ENCODE measurements around the gene PLK5.

The PLK5 gene

DNA sequence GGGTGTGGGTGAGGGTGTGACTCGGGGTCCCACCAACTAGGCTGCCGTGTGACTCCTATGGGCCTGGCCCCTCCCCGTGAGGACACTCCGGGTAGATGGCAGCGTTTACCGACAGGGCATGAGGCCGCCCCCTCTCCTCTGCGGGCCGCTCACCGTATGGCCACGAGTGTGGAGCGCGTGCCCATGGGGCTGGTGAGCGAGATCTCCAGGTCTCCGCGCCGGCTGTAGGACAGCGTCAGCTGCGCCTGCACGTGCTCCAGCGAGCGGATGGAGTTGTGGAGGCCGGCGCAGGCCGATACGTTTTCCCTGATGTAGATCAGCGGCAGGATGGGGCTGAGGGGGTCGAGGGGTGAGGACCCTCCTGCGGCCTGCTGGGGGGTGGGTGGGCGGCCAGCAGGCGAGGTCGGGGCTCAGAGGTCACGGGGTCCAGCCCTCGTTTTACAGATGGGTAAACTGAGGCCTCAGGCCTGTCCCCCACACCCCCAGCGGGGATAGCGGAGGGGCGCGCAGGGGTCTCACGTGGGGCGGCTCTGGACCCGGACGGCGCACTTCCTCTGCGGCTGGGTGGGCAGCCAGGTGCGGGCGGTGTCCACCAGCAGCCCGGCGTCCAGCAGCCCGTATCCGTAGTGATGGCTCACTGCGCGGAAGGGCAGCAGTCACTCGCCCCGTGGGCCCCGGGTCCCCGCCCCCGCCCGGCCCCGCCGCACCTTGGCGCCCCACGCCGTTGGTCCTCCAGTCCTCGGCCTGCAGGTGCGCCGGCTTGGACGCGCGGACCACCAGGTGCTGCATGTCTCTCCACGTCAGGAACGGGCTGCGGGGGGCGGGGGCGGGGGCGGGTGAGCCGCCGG, 40.5 kb upstream of the PLK5 start:
- Histone ChIP-seq H3K4me1 (peaks cover 2% of the 10 kb centered on the region), H3K9ac (no peak overlapping the region), H3K79me2 (no peaks in the 10 kb centered on the region), H3K4me3 (ENCODE audit: low read depth, low read length) (no peak overlapping the region), H2AFZ (no peak overlapping the region), H3K27ac (no peak overlapping the region), H3K27me3 (ENCODE audit: control insufficient read depth, insufficient read depth, low read length) (no peaks in the 10 kb centered on the region), H3K4me2 (ENCODE audit: low read length) (no peak overlapping the region), H3K36me3 (ENCODE audit: control insufficient read depth, insufficient read depth, low read length) (no peaks in the 10 kb centered on the region), H3K9me3 (ENCODE audit: control insufficient read depth, low read length) (no peaks in the 10 kb centered on the region)
- no peak for TF ChIP-seq CTCF (IDR thresholded peaks at IDR 0.05)

DNA sequence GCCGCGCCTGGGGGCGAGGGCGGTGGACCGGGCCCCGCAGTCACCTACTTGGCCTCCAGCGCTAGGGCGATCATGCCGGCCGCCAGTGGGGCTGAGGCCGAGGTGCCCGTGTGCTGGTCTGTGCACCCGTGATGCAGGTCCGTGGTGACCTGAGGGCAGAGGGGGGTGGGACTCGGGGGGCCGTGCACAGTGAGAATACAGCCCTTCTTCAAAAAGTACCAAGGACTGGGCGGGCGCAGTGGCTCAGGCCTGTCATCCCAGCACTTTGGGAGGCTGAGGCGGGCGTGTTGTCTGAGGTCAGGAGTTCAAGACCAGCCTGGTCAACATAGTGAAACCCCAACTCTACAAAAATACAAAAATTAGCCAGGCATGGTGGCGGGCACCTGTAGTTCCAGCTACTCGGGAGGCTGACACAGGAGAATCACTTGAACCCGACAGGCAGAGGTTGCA, 39.9 kb upstream of the PLK5 start:
- Histone ChIP-seq H3K27me3 (ENCODE audit: control insufficient read depth, insufficient read depth, low read length) (no peaks in the 10 kb centered on the region), H3K36me3 (ENCODE audit: control insufficient read depth, insufficient read depth, low read length) (no peaks in the 10 kb centered on the region), H3K27ac (no peak overlapping the region), H3K4me3 (ENCODE audit: low read depth, low read length) (no peak overlapping the region), H3K79me2 (no peaks in the 10 kb centered on the region), H2AFZ (no peak overlapping the region), H3K4me1 (peaks cover 2% of the 10 kb centered on the region), H3K4me2 (ENCODE audit: low read length) (no peak overlapping the region), H3K9me3 (ENCODE audit: control insufficient read depth, low read length) (no peaks in the 10 kb centered on the region), H3K9ac (no peak overlapping the region)
- TF ChIP-seq CTCF (IDR thresholded peaks at IDR 0.05), result no peak

DNA sequence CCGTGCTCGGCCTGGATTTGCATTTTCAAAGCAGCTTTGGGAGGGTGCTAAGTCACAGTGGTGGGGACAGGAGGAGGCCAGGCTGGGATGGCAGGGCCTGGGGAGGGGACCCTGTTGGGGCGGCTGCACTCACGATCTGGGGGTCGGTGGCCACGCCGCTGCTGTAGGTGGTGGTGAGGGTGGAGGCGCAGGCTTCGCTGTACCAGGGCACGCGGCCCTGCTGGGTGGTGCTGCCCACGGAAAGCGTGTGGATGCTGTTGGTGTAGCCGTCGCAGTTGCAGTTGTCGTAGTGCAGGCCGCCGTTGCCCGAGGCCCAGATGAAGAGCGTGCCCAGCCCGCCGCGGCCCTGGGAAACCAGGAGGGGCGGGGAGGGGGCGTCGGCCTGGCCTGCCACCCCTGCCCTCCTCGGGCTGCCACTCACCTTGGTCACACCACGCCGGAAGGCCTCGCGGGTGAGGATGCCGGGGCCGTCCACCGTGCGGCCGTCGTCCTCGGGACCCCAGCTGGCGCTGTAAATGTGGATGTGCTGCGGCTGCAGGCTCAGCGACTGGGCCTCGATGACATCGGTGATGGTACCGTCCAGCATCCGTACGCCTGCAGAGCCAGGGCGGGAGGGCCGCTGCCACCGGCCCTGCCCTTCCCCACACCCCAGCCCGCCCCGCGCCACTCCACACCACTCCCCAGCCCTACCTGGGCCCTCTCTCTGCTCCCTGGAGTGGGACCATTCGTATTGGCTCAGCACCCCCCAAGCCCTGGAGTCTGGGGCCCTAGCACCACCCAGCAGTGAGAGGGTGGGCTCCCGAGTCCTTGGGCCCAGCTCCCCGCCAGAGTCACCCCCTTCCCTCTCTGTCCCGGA, 36.9 kb upstream of the PLK5 start:
- H3K9ac ChIP-seq, result no peak overlapping the region
- H3K27me3 ChIP-seq (ENCODE audit: control insufficient read depth, insufficient read depth, low read length), result no peaks in the 10 kb centered on the region
- no peak overlapping the region for H3K4me2 ChIP-seq (ENCODE audit: low read length)
- H3K4me1 ChIP-seq, result peaks cover 3% of the 10 kb centered on the region
- no peaks in the 10 kb centered on the region for H3K9me3 ChIP-seq (ENCODE audit: control insufficient read depth, low read length)
- H2AFZ ChIP-seq, result no peak overlapping the region
- H3K4me3 ChIP-seq (ENCODE audit: low read depth, low read length), result no peak overlapping the region
- no peak overlapping the region for H3K27ac ChIP-seq
- TF ChIP-seq CTCF (IDR thresholded peaks at IDR 0.05), result no peak
- H3K36me3 ChIP-seq (ENCODE audit: control insufficient read depth, insufficient read depth, low read length), result no peaks in the 10 kb centered on the region
- no peaks in the 10 kb centered on the region for H3K79me2 ChIP-seq

GRCh38 chr19:1487576-1488281, 36.1 kb upstream of the PLK5 start:
- TF ChIP-seq CTCF (IDR thresholded peaks at IDR 0.05), result no peak

More at GRCh38 chr19:1487576-1488281, 36.1 kb upstream of the PLK5 start:
- no peak overlapping the region for H2AFZ ChIP-seq
- H3K27me3 ChIP-seq (ENCODE audit: control insufficient read depth, insufficient read depth, low read length), result no peaks in the 10 kb centered on the region
- no peaks in the 10 kb centered on the region for H3K79me2 ChIP-seq
- H3K9ac ChIP-seq, result no peak overlapping the region
- no peak overlapping the region for H3K4me3 ChIP-seq (ENCODE audit: low read depth, low read length)
- no peak overlapping the region for H3K4me2 ChIP-seq (ENCODE audit: low read length)
- no peaks in the 10 kb centered on the region for H3K36me3 ChIP-seq (ENCODE audit: control insufficient read depth, insufficient read depth, low read length)
- H3K4me1 ChIP-seq, result peaks cover 3% of the 10 kb centered on the region
- no peak overlapping the region for H3K27ac ChIP-seq
- H3K9me3 ChIP-seq (ENCODE audit: control insufficient read depth, low read length), result no peaks in the 10 kb centered on the region
